Muscle of leg (tissue), 11 donors: Measurements from ENCODE around the gene LDLRAD4. TPM values are rescaled to one million over a fixed set of nuclear protein-coding genes. Genes with fewer than 3 reads are reported as not detected.

Experiments used
- DNase-seq: peaks from one replicate; pipeline ENCODE4 v3.0.0; 2013
- H3K27ac ChIP-seq: one replicate; pipeline ENCODE4 v1.5.1; 2013; ENCODE audit warnings: mild to moderate bottlenecking, low read length, control low read depth
- H3K27me3 ChIP-seq: one replicate; pipeline ENCODE4 v1.6.1; 2013; ENCODE audit warnings: low read length; ENCODE audit not compliant: control insufficient read depth, insufficient read depth
- H3K36me3 ChIP-seq: one replicate; pipeline ENCODE4 v1.6.1; 2013; ENCODE audit warnings: low read length; ENCODE audit not compliant: control insufficient read depth, insufficient read depth
- H3K4me1 ChIP-seq: one replicate; pipeline ENCODE4 v1.6.1; 2013; ENCODE audit warnings: low read length; ENCODE audit not compliant: control insufficient read depth, insufficient read depth
- H3K4me3 ChIP-seq: one replicate; pipeline ENCODE4 v1.5.1; 2013; ENCODE audit warnings: low read length, control low read depth
- H3K9me3 ChIP-seq: replicated peaks from 2 replicates; pipeline ENCODE4 v1.6.1; 2013; ENCODE audit warnings: low read depth, low read length; ENCODE audit not compliant: control insufficient read depth
- WGBS: methylation state at CpG from one replicate; pipeline ENCODE4 v1.1.5; 2013; ENCODE audit warnings: missing lambda C conversion rate; ENCODE audit not compliant: insufficient coverage; 5-methylcytosine and 5-hydroxymethylcytosine counted together
- polyA plus RNA-seq, 8 donors: library from polyadenylated mRNA; unstranded; fragments of 120-200 nt; gene quantifications; one replicate each; pipeline versions ENCODE4 v1.2.1 to v1.2.3, GENCODE V29; 2013; ENCODE audit warnings: inconsistent platforms in 1 of 8, low replicate concordance in 1 of 8; ENCODE audit not compliant: insufficient read length in 8 of 8, insufficient read depth in 1 of 8
- total RNA-seq: library from RNA; stranded (reverse); fragments of 120-200 nt; gene quantifications from one replicate; pipeline ENCODE4 v1.2.4, GENCODE V29; 2013

LDLRAD4 gene
- total and polyA plus RNA-seq, 9 donors = 9.0 to 20.8 (median 14.4) TPM

- Histone ChIP-seq H3K36me3 (no peaks in the 10 kb centered on the region), H3K9me3 (no peaks in the 10 kb centered on the region), H3K27ac (no peak overlapping the region), H3K4me3 (no peak overlapping the region), H3K4me1 (peaks cover 50% of the 10 kb centered on the region), H3K27me3 (no peaks in the 10 kb centered on the region)
- no peak for DNase-seq
- 88% methylated on average over 23 of the region's 23 CpGs for WGBS
Measured at GRCh38 chr18:13376298-13376840, 157.8 kb downstream of the LDLRAD4 start.

GRCh38 chr18:13376841-13377351 is 158.3 kb downstream of the LDLRAD4 start:
- Histone ChIP-seq H3K36me3 (no peaks in the 10 kb centered on the region), H3K4me3 (no peak overlapping the region), H3K9me3 (no peaks in the 10 kb centered on the region), H3K27me3 (no peaks in the 10 kb centered on the region), H3K4me1 (peaks cover 55% of the 10 kb centered on the region), H3K27ac (no peak overlapping the region)
- 85% methylated on average over 12 of the region's 14 CpGs for WGBS
- DNase-seq = no peak

- 84% methylated on average over 6 of the region's 8 CpGs for WGBS
- H3K27ac ChIP-seq = no peak overlapping the region
- DNase-seq = peak; percentile 48
- H3K4me1 ChIP-seq = peaks cover 59% of the 10 kb centered on the region
- H3K4me3 ChIP-seq = no peak overlapping the region
- H3K9me3 ChIP-seq = no peaks in the 10 kb centered on the region
- no peaks in the 10 kb centered on the region for H3K27me3 ChIP-seq
- no peaks in the 10 kb centered on the region for H3K36me3 ChIP-seq
Measured at GRCh38 chr18:13377496-13377895, 158.9 kb downstream of the LDLRAD4 start.

GRCh38 chr18:13378150-13378549 is 159.6 kb downstream of the LDLRAD4 start:
- H3K36me3 ChIP-seq = no peaks in the 10 kb centered on the region
- no peaks in the 10 kb centered on the region for H3K27me3 ChIP-seq
- peaks cover 66% of the 10 kb centered on the region for H3K4me1 ChIP-seq
- DNase-seq = no peak
- no peak overlapping the region for H3K4me3 ChIP-seq
- 87% methylated on average over 3 of the region's 9 CpGs for WGBS
- no peaks in the 10 kb centered on the region for H3K9me3 ChIP-seq
- H3K27ac ChIP-seq = peak overlapping the region; percentile 42

- peak; percentile 50 for DNase-seq
- Histone ChIP-seq H3K27me3 (no peaks in the 10 kb centered on the region), H3K4me1 (peaks cover 70% of the 10 kb centered on the region), H3K9me3 (no peaks in the 10 kb centered on the region), H3K36me3 (no peaks in the 10 kb centered on the region), H3K27ac (no peak overlapping the region), H3K4me3 (no peak overlapping the region)
- 39% methylated on average over 4 of the region's 7 CpGs for WGBS
Measured at GRCh38 chr18:13379062-13379865, 160.7 kb downstream of the LDLRAD4 start.

- Histone ChIP-seq H3K4me1 (peaks cover 67% of the 10 kb centered on the region), H3K27me3 (no peaks in the 10 kb centered on the region), H3K27ac (peak overlapping the region; percentile 32), H3K9me3 (no peaks in the 10 kb centered on the region), H3K36me3 (no peaks in the 10 kb centered on the region), H3K4me3 (no peak overlapping the region)
- 41% methylated on average over 10 of the region's 18 CpGs for WGBS
- peak; percentile 57 for DNase-seq
Measured at GRCh38 chr18:13379930-13380690, 161.6 kb downstream of the LDLRAD4 start.

GRCh38 chr18:13380691-13381070 is 162.1 kb downstream of the LDLRAD4 start:
- no peak for DNase-seq
- H3K27ac ChIP-seq = no peak overlapping the region
- H3K27me3 ChIP-seq = no peaks in the 10 kb centered on the region
- no CpG with 5 or more reads among the region's 2 CpGs for WGBS
- no peak overlapping the region for H3K4me3 ChIP-seq
- no peaks in the 10 kb centered on the region for H3K36me3 ChIP-seq
- H3K9me3 ChIP-seq = no peaks in the 10 kb centered on the region
- peaks cover 64% of the 10 kb centered on the region for H3K4me1 ChIP-seq

- H3K4me1 ChIP-seq = peaks cover 64% of the 10 kb centered on the region
- peak overlapping the region; percentile 95 for H3K27ac ChIP-seq
- no peaks in the 10 kb centered on the region for H3K27me3 ChIP-seq
- no peak overlapping the region for H3K4me3 ChIP-seq
- DNase-seq = peak; percentile 50
- 60% methylated on average over 1 of the region's 9 CpGs for WGBS
- no peaks in the 10 kb centered on the region for H3K36me3 ChIP-seq
- H3K9me3 ChIP-seq = no peaks in the 10 kb centered on the region
Measured at GRCh38 chr18:13381331-13381730, 162.8 kb downstream of the LDLRAD4 start.

GRCh38 chr18:13381944-13382365 is 163.4 kb downstream of the LDLRAD4 start:
- Histone ChIP-seq H3K27me3 (no peaks in the 10 kb centered on the region), H3K4me1 (peaks cover 59% of the 10 kb centered on the region), H3K27ac (peak overlapping the region; percentile 95), H3K9me3 (no peaks in the 10 kb centered on the region), H3K4me3 (peak overlapping the region; percentile 3), H3K36me3 (no peaks in the 10 kb centered on the region)
- DNase-seq = peak; percentile 95
- 3% methylated on average over 10 of the region's 14 CpGs for WGBS

GRCh38 chr18:13382366-13382953 is 163.9 kb downstream of the LDLRAD4 start:
- Histone ChIP-seq H3K27ac (peak overlapping the region; percentile 95), H3K36me3 (no peaks in the 10 kb centered on the region), H3K27me3 (no peaks in the 10 kb centered on the region), H3K4me1 (peaks cover 55% of the 10 kb centered on the region), H3K4me3 (no peak overlapping the region), H3K9me3 (no peaks in the 10 kb centered on the region)
- no CpG with 5 or more reads among the region's 9 CpGs for WGBS
- peak; percentile 95 for DNase-seq
